ENCODE results near the gene STAB2. TPM values are rescaled to one million over a fixed set of nuclear protein-coding genes. Genes with fewer than 3 reads are reported as not detected.

The STAB2 gene
- total RNA-seq, 1 donor from 2014 or later = not detected

- H3K27ac ChIP-seq = no peak overlapping the region
- H3K36me3 ChIP-seq = no peaks in the 10 kb centered on the region
- intact Hi-C loops (cut with DNase I) = no loop called here
- no peak overlapping the region for H3K4me3 ChIP-seq
- no peak for DNase-seq (ENCODE audit: low spot score in 2 of 2)
- H3K27me3 ChIP-seq = no peaks in the 10 kb centered on the region
- no peaks in the 10 kb centered on the region for H3K9me3 ChIP-seq
- TF ChIP-seq, protein P1, sequence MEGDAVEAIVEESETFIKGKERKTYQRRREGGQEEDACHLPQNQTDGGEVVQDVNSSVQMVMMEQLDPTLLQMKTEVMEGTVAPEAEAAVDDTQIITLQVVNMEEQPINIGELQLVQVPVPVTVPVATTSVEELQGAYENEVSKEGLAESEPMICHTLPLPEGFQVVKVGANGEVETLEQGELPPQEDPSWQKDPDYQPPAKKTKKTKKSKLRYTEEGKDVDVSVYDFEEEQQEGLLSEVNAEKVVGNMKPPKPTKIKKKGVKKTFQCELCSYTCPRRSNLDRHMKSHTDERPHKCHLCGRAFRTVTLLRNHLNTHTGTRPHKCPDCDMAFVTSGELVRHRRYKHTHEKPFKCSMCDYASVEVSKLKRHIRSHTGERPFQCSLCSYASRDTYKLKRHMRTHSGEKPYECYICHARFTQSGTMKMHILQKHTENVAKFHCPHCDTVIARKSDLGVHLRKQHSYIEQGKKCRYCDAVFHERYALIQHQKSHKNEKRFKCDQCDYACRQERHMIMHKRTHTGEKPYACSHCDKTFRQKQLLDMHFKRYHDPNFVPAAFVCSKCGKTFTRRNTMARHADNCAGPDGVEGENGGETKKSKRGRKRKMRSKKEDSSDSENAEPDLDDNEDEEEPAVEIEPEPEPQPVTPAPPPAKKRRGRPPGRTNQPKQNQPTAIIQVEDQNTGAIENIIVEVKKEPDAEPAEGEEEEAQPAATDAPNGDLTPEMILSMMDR (IDR thresholded peaks at IDR 0.05) = no peak
- H3K4me1 ChIP-seq = no peaks in the 10 kb centered on the region
Measured at GRCh38 chr12:103691063-103691462, 104.0 kb downstream of the STAB2 start.

DNA sequence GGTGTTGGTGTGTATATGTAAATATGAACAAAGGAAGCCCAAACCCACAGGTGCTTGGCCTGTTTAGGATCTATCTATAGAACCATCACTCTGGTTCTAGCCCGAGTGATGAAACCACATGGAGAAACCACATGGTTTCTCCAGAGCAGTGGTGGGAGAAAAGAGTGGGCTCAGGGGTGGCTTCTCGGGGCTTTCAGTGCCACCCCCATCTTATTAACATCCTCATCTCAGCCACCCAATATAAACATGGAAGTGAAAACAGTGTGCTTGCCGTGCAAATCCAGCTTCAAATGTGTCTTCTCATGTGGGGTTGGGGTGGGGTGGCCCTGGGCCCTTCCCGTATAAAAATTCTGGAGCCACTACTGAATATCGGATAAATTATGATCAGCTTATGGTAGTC lies 109.0 kb downstream of the STAB2 start:
- DNase-seq (ENCODE audit: low spot score in 2 of 2) = no peak

GRCh38 chr12:103697971-103698751 lies 111.1 kb downstream of the STAB2 start:
- intact Hi-C loops (cut with DNase I) = no loop called here
- Histone ChIP-seq H3K36me3 (no peaks in the 10 kb centered on the region), H3K9me3 (no peaks in the 10 kb centered on the region), H3K4me1 (no peaks in the 10 kb centered on the region), H3K27ac (no peak overlapping the region), H3K4me3 (no peak overlapping the region), H3K27me3 (no peaks in the 10 kb centered on the region)
- TF ChIP-seq, protein P1 (IDR thresholded peaks at IDR 0.05) = no peak
- no peak for DNase-seq (ENCODE audit: low spot score in 2 of 2)

More for the DNA sequence above, 109.0 kb downstream of the STAB2 start:
- no peaks in the 10 kb centered on the region for H3K4me1 ChIP-seq
- intact Hi-C loops (cut with DNase I) = no loop called here
- no peaks in the 10 kb centered on the region for H3K27me3 ChIP-seq
- no peaks in the 10 kb centered on the region for H3K9me3 ChIP-seq
- TF ChIP-seq, protein P1 (IDR thresholded peaks at IDR 0.05) = no peak
- no peak overlapping the region for H3K27ac ChIP-seq
- no peaks in the 10 kb centered on the region for H3K36me3 ChIP-seq
- no peak overlapping the region for H3K4me3 ChIP-seq

DNA sequence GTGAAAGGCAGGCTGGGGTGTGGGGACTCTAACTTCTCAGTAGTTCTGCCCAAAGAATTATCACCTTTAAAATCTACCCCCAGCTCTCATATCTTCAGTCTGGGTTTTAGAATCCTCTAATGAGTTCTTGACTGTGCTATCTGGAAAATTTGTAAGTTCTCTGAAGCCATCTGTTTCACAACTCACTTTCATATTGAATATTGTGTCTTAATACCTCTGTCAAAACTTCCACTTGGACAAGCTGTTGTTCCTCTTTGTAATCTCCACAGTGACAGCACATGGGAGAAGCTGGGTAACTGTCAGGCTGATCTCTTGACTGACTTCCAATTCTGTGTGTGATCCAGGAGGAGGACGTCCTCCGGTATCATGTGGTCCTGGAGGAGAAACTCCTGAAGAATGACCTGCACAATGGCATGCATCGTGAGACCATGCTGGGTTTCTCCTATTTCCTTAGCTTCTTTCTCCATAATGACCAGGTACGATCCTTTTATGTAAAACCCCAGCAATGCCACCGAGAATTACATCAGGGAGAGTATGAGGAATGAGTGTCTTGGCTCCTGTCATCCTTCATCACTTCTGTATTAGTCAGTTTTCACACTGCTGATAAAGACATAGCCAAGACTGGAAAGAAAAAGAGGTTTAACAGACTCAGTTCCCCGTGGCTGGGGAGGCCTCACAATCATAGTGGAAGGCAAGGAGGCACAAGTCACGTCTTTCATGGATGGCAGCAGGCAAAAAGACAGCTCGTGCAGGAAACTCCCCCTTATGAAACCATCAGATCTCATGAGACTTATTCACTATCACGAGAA lies 111.9 kb downstream of the STAB2 start:
- no peaks in the 10 kb centered on the region for H3K27me3 ChIP-seq
- no peaks in the 10 kb centered on the region for H3K9me3 ChIP-seq
- TF ChIP-seq, protein P1 (IDR thresholded peaks at IDR 0.05) = no peak
- no peak overlapping the region for H3K27ac ChIP-seq
- H3K4me1 ChIP-seq = no peaks in the 10 kb centered on the region
- no peak overlapping the region for H3K4me3 ChIP-seq
- no peaks in the 10 kb centered on the region for H3K36me3 ChIP-seq
- no peak for DNase-seq (ENCODE audit: low spot score in 2 of 2)
- intact Hi-C loops (cut with DNase I) = no loop called here

DNA sequence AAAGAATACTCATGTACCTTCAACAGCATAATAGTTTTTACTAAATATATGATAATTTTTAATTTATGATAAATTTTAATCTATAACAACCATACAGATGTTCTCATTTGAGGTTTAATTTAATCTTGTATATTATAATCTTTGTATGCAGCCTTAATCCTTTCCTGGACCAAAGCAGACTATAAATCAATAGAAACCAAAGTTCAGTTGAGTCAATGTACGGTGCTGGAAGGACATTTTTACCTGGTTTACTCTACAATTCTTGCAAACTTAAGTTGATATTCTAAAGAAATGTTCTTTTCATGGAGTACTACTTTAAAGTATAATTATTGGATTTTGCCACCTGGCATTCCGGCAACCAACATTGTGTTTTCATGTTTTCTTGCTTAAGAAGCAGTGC lies 118.0 kb downstream of the STAB2 start:
- H3K9me3 ChIP-seq = no peaks in the 10 kb centered on the region
- intact Hi-C loops (cut with DNase I) = no loop called here
- DNase-seq (ENCODE audit: low spot score in 2 of 2) = no peak
- H3K4me3 ChIP-seq = no peak overlapping the region
- no peak overlapping the region for H3K27ac ChIP-seq
- H3K27me3 ChIP-seq = no peaks in the 10 kb centered on the region
- no peaks in the 10 kb centered on the region for H3K4me1 ChIP-seq
- TF ChIP-seq, protein P1 (IDR thresholded peaks at IDR 0.05) = no peak
- no peaks in the 10 kb centered on the region for H3K36me3 ChIP-seq
